IMR-90 (cell line): ENCODE data around the gene KRTAP21-1. TPM values are rescaled to one million over a fixed set of nuclear protein-coding genes. Genes with fewer than 3 reads are reported as not detected.

ENCODE experiments used
- ATAC-seq: fragments of 200-7000 bp; cut with Tn5 transposase; 2 replicates; pipeline ENCODE4 v1.9.1; 2020; ENCODE audit warnings: low read depth, mild to moderate bottlenecking, moderate library complexity
- BruUV-seq: library from RNA; stranded (reverse); fragments of 400-500 nt; replicated peaks from 2 replicates; lab custom pipeline; 2021; lab: Mats Ljungman, UMichigan
- CTCF ChIA-PET: fragments of 300-600 bp; formaldehyde crosslinking; extraction: SDS; loops from one replicate; lab custom pipeline; 2021; ENCODE audit warnings: antibody characterized with exemption; lab: Yijun Ruan, JAX
- POLR2A ChIA-PET: fragments of 300-600 bp; sonication (Branson Sonifier 250); formaldehyde crosslinking; loops from one replicate; lab custom pipeline; 2022; ENCODE audit warnings: antibody characterized with exemption; ENCODE audit not compliant: unreplicated experiment; lab: Charles Lee
- DNase-seq: peaks from one replicate; pipeline ENCODE4 v3.0.0; 2013
- H2AFZ ChIP-seq: replicated peaks from 2 replicates; pipeline ENCODE3; 2013; ENCODE audit warnings: low read length, mild to moderate bottlenecking; ENCODE audit not compliant: poor library complexity
- H2AK5ac ChIP-seq: 2 replicates; pipeline ENCODE4 v1.6.1; 2013; ENCODE audit warnings: low read depth, low read length, inconsistent platforms
- H2AK9ac ChIP-seq: replicated peaks from 2 replicates; pipeline ENCODE3; 2013; ENCODE audit warnings: mild to moderate bottlenecking, low read depth, low read length, moderate library complexity; ENCODE audit not compliant: poor library complexity
- H2BK120ac ChIP-seq: 2 replicates; pipeline ENCODE4 v1.6.1; 2013; ENCODE audit warnings: low read depth, low read length, inconsistent platforms
- H2BK15ac ChIP-seq: 3 replicates; pipeline ENCODE4 v1.6.1; 2013; ENCODE audit warnings: low read depth, low read length, inconsistent platforms
- H2BK20ac ChIP-seq: 2 replicates; pipeline ENCODE4 v1.6.1; 2013; ENCODE audit warnings: low read depth, mild to moderate bottlenecking, inconsistent platforms, low read length, moderate library complexity
- H2BK5ac ChIP-seq: 2 replicates; pipeline ENCODE4 v1.6.1; 2013; ENCODE audit warnings: mild to moderate bottlenecking, low read depth, low read length, inconsistent platforms; ENCODE audit not compliant: poor library complexity, severe bottlenecking
- H3K14ac ChIP-seq: replicated peaks from 2 replicates; pipeline ENCODE4 v1.6.1; 2013; ENCODE audit warnings: low read depth, low read length, inconsistent platforms
- H3K18ac ChIP-seq: 2 replicates; pipeline ENCODE4 v1.6.1; 2013; ENCODE audit warnings: low read depth, low read length, control low read depth
- H3K23ac ChIP-seq: 2 replicates; pipeline ENCODE4 v1.6.1; 2013; ENCODE audit warnings: low read depth, low read length, inconsistent platforms
- H3K27ac ChIP-seq: 2 replicates; pipeline ENCODE4 v1.5.1; 2013; ENCODE audit warnings: mild to moderate bottlenecking, control low read depth, low read length; ENCODE audit not compliant: insufficient read depth
- H3K27me3 ChIP-seq: 2 replicates; pipeline ENCODE4 v1.6.1; 2013; ENCODE audit warnings: low read length; ENCODE audit not compliant: control insufficient read depth, insufficient read depth
- H3K36me3 ChIP-seq: 2 replicates; pipeline ENCODE4 v1.6.1; 2013; ENCODE audit warnings: low read length, mixed read lengths; ENCODE audit not compliant: control insufficient read depth, insufficient read depth
- H3K4ac ChIP-seq: 2 replicates; pipeline ENCODE4 v1.6.1; 2013; ENCODE audit warnings: low read depth, low read length, inconsistent platforms
- H3K4me1 ChIP-seq: 2 replicates; pipeline ENCODE4 v1.6.1; 2013; ENCODE audit warnings: low read length, mixed read lengths; ENCODE audit not compliant: control insufficient read depth, insufficient read depth
- H3K4me2 ChIP-seq: 2 replicates; pipeline ENCODE4 v1.6.1; 2013; ENCODE audit warnings: low read depth, mild to moderate bottlenecking, control low read depth, low read length, moderate library complexity
- H3K4me3 ChIP-seq: 2 replicates; pipeline ENCODE4 v1.5.1; 2013; ENCODE audit warnings: low read depth, mild to moderate bottlenecking, control low read depth, low read length, moderate library complexity; ENCODE audit not compliant: insufficient read depth
- H3K56ac ChIP-seq: 2 replicates; pipeline ENCODE4 v1.6.1; 2013; ENCODE audit warnings: low read length, inconsistent platforms; ENCODE audit not compliant: insufficient read depth; ENCODE audit errors: extremely low read depth
- H3K79me1 ChIP-seq, 2 experiments: 2 replicates each; pipeline ENCODE4 v1.6.1; 2013; ENCODE audit warnings: low read length in 2 of 2, inconsistent platforms in 1 of 2, low read depth in 1 of 2
- H3K9ac ChIP-seq: 2 replicates; pipeline ENCODE4 v1.6.1; 2013; ENCODE audit warnings: low read depth, low read length, control low read depth
- H3K9me1 ChIP-seq: 2 replicates; pipeline ENCODE4 v1.6.1; 2013; ENCODE audit warnings: low read length, inconsistent platforms; ENCODE audit not compliant: insufficient read depth
- H3K9me3 ChIP-seq: 2 replicates; pipeline ENCODE4 v1.6.1; 2013; ENCODE audit warnings: low read length; ENCODE audit not compliant: control insufficient read depth, insufficient read depth
- H4K20me1 ChIP-seq: 2 replicates; pipeline ENCODE4 v1.6.1; 2013; ENCODE audit warnings: low read length, inconsistent platforms; ENCODE audit not compliant: insufficient read depth
- H4K5ac ChIP-seq: 2 replicates; pipeline ENCODE4 v1.6.1; 2013; ENCODE audit warnings: mild to moderate bottlenecking, low read depth, low read length, control low read depth
- H4K8ac ChIP-seq, 2 experiments: 2 replicates each; pipeline ENCODE4 v1.6.1; 2013; ENCODE audit warnings: low read depth in 2 of 2, low read length in 2 of 2, control low read depth in 1 of 2, inconsistent platforms in 1 of 2
- H4K91ac ChIP-seq: 2 replicates; pipeline ENCODE4 v1.6.1; 2013; ENCODE audit warnings: low read depth, low read length, inconsistent platforms; ENCODE audit not compliant: insufficient read depth
- BHLHE40 ChIP-seq: fragments of 150-350 bp; IDR thresholded peaks from 2 replicates; pipeline ENCODE4 v1.6.1; 2016; ENCODE audit warnings: mild to moderate bottlenecking, low read depth, low read length
- CEBPB ChIP-seq: IDR thresholded peaks from 2 replicates; pipeline ENCODE4 v1.6.1; 2012; ENCODE audit warnings: low read depth, low read length, improper control_type of control experiment
- CHD1 ChIP-seq: IDR thresholded peaks from 2 replicates; pipeline ENCODE4 v1.6.1; 2012; ENCODE audit warnings: low read depth, low read length, improper control_type of control experiment
- CTCF ChIP-seq: conservative IDR thresholded peaks from 2 replicates; pipeline ENCODE4 v1.5.1; 2012; ENCODE audit warnings: mild to moderate bottlenecking, low read depth, low read length, improper control_type of control experiment
- ELK1 ChIP-seq: fragments of 150-350 bp; IDR thresholded peaks from 2 replicates; pipeline ENCODE4 v1.6.1; 2016; ENCODE audit warnings: low read depth, mild to moderate bottlenecking, low read length, moderate library complexity, borderline replicate concordance
- FOS ChIP-seq: fragments of 150-350 bp; IDR thresholded peaks from 2 replicates; pipeline ENCODE4 v1.6.1; 2016; ENCODE audit warnings: low read depth, low read length
- MAFK ChIP-seq: IDR thresholded peaks from 2 replicates; pipeline ENCODE4 v1.6.1; 2012; ENCODE audit warnings: low read depth, low read length, improper control_type of control experiment
- MAZ ChIP-seq: IDR thresholded peaks from 2 replicates; pipeline ENCODE4 v1.6.1; 2012; ENCODE audit warnings: low read depth, mild to moderate bottlenecking, low read length, improper control_type of control experiment, moderate library complexity, borderline replicate concordance
- MXI1 ChIP-seq: IDR thresholded peaks from 2 replicates; pipeline ENCODE4 v1.6.1; 2012; ENCODE audit warnings: low read depth, mild to moderate bottlenecking, low read length, moderate library complexity, borderline replicate concordance
- NFE2L2 ChIP-seq: fragments of 150-350 bp; IDR thresholded peaks from 2 replicates; pipeline ENCODE4 v1.6.1; 2016; ENCODE audit warnings: low read depth, mild to moderate bottlenecking, low read length
- POLR2A ChIP-seq: IDR thresholded peaks from 2 replicates; pipeline ENCODE4 v1.6.1; 2012; ENCODE audit warnings: mild to moderate bottlenecking, low read depth, low read length
- RAD21 ChIP-seq: IDR thresholded peaks from 2 replicates; pipeline ENCODE4 v1.6.1; 2012; ENCODE audit warnings: low read length, improper control_type of control experiment
- RCOR1 ChIP-seq: IDR thresholded peaks from 2 replicates; pipeline ENCODE4 v1.6.1; 2012; ENCODE audit warnings: mild to moderate bottlenecking, low read length, improper control_type of control experiment; ENCODE audit not compliant: insufficient replicate concordance
- RFX5 ChIP-seq: IDR thresholded peaks from 2 replicates; pipeline ENCODE4 v1.8.0; 2012; ENCODE audit warnings: low read depth, mild to moderate bottlenecking, low read length, moderate library complexity
- SMC3 ChIP-seq: fragments of 150-350 bp; IDR thresholded peaks from 2 replicates; pipeline ENCODE4 v1.6.1; 2016; ENCODE audit warnings: low read depth, mild to moderate bottlenecking, antibody characterized with exemption, low read length, moderate library complexity
- USF2 ChIP-seq: fragments of 150-350 bp; IDR thresholded peaks from 2 replicates; pipeline ENCODE4 v1.6.1; 2017; ENCODE audit warnings: mild to moderate bottlenecking, antibody characterized with exemption, low read length, low read depth
- WGBS, 2 experiments: methylation state at CpG; one replicate each; pipeline versions ENCODE4 v1.1.5 to v1.1.7; 2013; ENCODE audit warnings: missing lambda C conversion rate in 2 of 2; ENCODE audit not compliant: insufficient read length in 1 of 2; ENCODE audit errors: extremely low coverage in 2 of 2; 5-methylcytosine and 5-hydroxymethylcytosine counted together
- dilution Hi-C: fragments of 300-500 bp; cut with HindIII; formaldehyde crosslinking; loops from one replicate; pipeline ENCODE4 v1.14.3; 2018; ENCODE audit warnings: low sequenced_read_pairs; ENCODE audit not compliant: unreplicated experiment
- in situ Hi-C: fragments of 300-500 bp; cut with MboI; formaldehyde crosslinking; loops from 3 replicates; pipeline ENCODE4 v1.14.3; 2019; ENCODE audit warnings: low sequenced_read_pairs, inconsistent platforms, mixed read lengths
- intact Hi-C: fragments of 100-400 bp; cut with micrococcal nuclease; formaldehyde crosslinking; loops from 2 replicates; pipeline ENCODE4 v1.10.0; 2022
- polyA plus RNA-seq, 3 experiments: library from polyadenylated mRNA; depleted of rRNA; stranded (reverse); fragments of >200 nt; gene quantifications; 2 replicates each; pipeline ENCODE4 v1.2.3, GENCODE V29; 2012; ENCODE audit warnings: low replicate concordance in 1 of 3
- total RNA-seq: library from RNA; depleted of rRNA; stranded (reverse); fragments of >200 nt; gene quantifications from 2 replicates; pipeline ENCODE4 v1.2.3, GENCODE V29; 2012

Gene KRTAP21-1
- total and polyA plus RNA-seq, 2 of the 4 experiments (the other 2 are of a cell fraction): not detected

DNA sequence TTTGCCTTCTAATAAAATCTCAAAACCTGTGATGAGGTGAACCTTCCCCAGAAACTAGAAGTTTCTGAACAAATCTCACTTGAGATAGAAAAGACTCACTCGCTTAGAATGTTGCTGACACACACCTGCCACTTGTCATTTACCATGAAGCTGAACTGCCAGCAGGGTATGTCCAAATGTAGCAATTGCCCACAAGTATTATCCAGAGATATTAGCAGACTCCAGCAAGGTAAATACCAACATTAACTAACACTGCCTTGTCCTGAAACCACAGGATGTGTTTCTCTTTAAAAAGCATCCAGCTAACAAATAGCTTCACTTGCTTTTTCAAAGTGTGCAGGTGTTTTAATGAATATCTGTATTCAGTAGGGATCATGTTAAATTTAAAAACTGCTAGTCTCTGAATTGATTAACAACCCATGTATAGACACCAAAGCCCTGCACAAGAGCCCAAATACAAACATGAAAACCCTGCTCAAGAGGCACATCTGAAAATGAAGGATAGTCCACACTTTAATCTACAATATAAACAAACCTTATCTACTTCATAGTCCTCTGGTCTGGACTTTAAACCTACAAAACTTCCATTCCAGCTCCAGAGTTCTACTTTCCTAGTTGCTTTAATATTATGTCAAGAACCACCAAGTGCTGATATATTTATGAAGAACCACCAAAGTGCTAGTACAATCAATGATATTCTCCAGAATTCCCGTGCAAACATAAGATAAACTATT is 38.5 kb upstream of the KRTAP21-1 start:
- no peak overlapping the region for H3K27ac ChIP-seq
- H4K8ac ChIP-seq: no peak overlapping the region
- no peaks in the 10 kb centered on the region for H3K27me3 ChIP-seq
- no peaks in the 10 kb centered on the region for H3K79me1 ChIP-seq
- H2BK5ac ChIP-seq: no peak overlapping the region
- no peak overlapping the region for H3K4ac ChIP-seq
- H2AK9ac ChIP-seq: no peak overlapping the region
- no peaks in the 10 kb centered on the region for H3K9me1 ChIP-seq
- H2BK15ac ChIP-seq: no peak overlapping the region
- H3K56ac ChIP-seq: no peak overlapping the region
- dilution Hi-C loops: no loop called here
- in situ Hi-C loops: no loop called here
- peaks cover 6% of the 10 kb centered on the region for H3K9me3 ChIP-seq
- H2AFZ ChIP-seq: no peak overlapping the region
- ChIA-PET POLR2A (no interaction called here), CTCF (no interaction called here)
- H3K23ac ChIP-seq: no peak overlapping the region
- H3K18ac ChIP-seq: no peak overlapping the region
- DNase-seq (no peak), ATAC-seq (no peak)
- H4K5ac ChIP-seq: no peak overlapping the region
- no peaks in the 10 kb centered on the region for H4K20me1 ChIP-seq
- H3K4me2 ChIP-seq: no peak overlapping the region
- H3K14ac ChIP-seq: no peak overlapping the region
- H3K4me1 ChIP-seq: no peaks in the 10 kb centered on the region
- BruUV-seq: no TSS peak
- H4K91ac ChIP-seq: no peak overlapping the region
- no peak overlapping the region for H2BK20ac ChIP-seq
- H2AK5ac ChIP-seq: no peak overlapping the region
- no peak overlapping the region for H3K9ac ChIP-seq
- WGBS, 2 experiments: 57% methylated on average over 1 of the region's 2 CpGs; no CpG with 5 or more reads in 1 of the 2 experiments
- intact Hi-C loops: no loop called here
- no peak overlapping the region for H2BK120ac ChIP-seq
- no peak overlapping the region for H3K4me3 ChIP-seq
- TF ChIP-seq MXI1 (no peak), POLR2A (no peak), MAZ (no peak), CHD1 (no peak), RCOR1 (no peak), CTCF (no peak), USF2 (no peak), RFX5 (no peak), FOS (no peak), RAD21 (no peak), BHLHE40 (no peak), ELK1 (no peak), SMC3 (no peak), NFE2L2 (no peak), CEBPB (no peak), MAFK (no peak)
- no peaks in the 10 kb centered on the region for H3K36me3 ChIP-seq
